ENCODE measurements around the gene UBE4B. TPM values are rescaled to one million over a fixed set of nuclear protein-coding genes. Genes with fewer than 3 reads are reported as not detected.

UBE4B gene
- total and polyA plus RNA-seq, 2 of the 4 experiments (the other 2 are of a cell fraction) = 26.5 to 39.3 TPM

- Histone ChIP-seq H4K8ac (ENCODE audit: low read depth in 2 of 2, low read length in 2 of 2) (no peak overlapping the region), H3K23ac (ENCODE audit: low read depth, low read length) (no peak overlapping the region), H3K4me2 (ENCODE audit: low read depth, low read length) (no peak overlapping the region), H3K9me1 (ENCODE audit: insufficient read depth, low read length) (no peaks in the 10 kb centered on the region), H3K27me3 (ENCODE audit: control insufficient read depth, insufficient read depth, low read length) (peaks cover 4% of the 10 kb centered on the region), H2AK9ac (replicated peaks; ENCODE audit: low read depth, low read length, poor library complexity) (no peak overlapping the region), H2BK15ac (ENCODE audit: low read depth, low read length) (no peak overlapping the region), H3K4me1 (ENCODE audit: control insufficient read depth, insufficient read depth, low read length) (peaks cover 2% of the 10 kb centered on the region), H3K4ac (ENCODE audit: low read depth, low read length) (no peak overlapping the region), H2BK120ac (ENCODE audit: low read depth, low read length) (no peak overlapping the region), H3K27ac (ENCODE audit: insufficient read depth, low read length) (no peak overlapping the region), H3K9ac (ENCODE audit: low read depth, low read length) (no peak overlapping the region), H4K5ac (ENCODE audit: low read depth, low read length) (no peak overlapping the region), H4K20me1 (ENCODE audit: insufficient read depth, low read length) (no peaks in the 10 kb centered on the region), H3K4me3 (ENCODE audit: insufficient read depth, low read depth, low read length) (no peak overlapping the region), H2AFZ (replicated peaks; ENCODE audit: low read length, poor library complexity) (peak overlapping the region; percentile 34), H3K56ac (ENCODE audit: extremely low read depth, insufficient read depth, low read length) (no peak overlapping the region), H3K9me3 (ENCODE audit: control insufficient read depth, insufficient read depth, low read length) (no peaks in the 10 kb centered on the region), H2BK5ac (ENCODE audit: low read depth, low read length, poor library complexity, severe bottlenecking) (no peak overlapping the region), H3K18ac (ENCODE audit: low read depth, low read length) (no peak overlapping the region), H2BK20ac (ENCODE audit: low read depth, low read length) (no peak overlapping the region), H3K79me1 (ENCODE audit: low read depth in 1 of 2, low read length in 2 of 2) (no peaks in the 10 kb centered on the region), H3K36me3 (ENCODE audit: control insufficient read depth, insufficient read depth, low read length) (no peaks in the 10 kb centered on the region), H2AK5ac (ENCODE audit: low read depth, low read length) (no peak overlapping the region), H4K91ac (ENCODE audit: insufficient read depth, low read depth, low read length) (no peak overlapping the region), H3K14ac (replicated peaks; ENCODE audit: low read depth, low read length) (no peak overlapping the region)
- TF ChIP-seq CHD1 (IDR thresholded peaks at IDR 0.05; ENCODE audit: low read depth, low read length) (no peak), POLR2A (IDR thresholded peaks at IDR 0.05; ENCODE audit: low read depth, low read length) (no peak), FOS (IDR thresholded peaks at IDR 0.05; ENCODE audit: low read depth, low read length) (no peak), RCOR1 (IDR thresholded peaks at IDR 0.05; ENCODE audit: insufficient replicate concordance, low read length) (no peak), SMC3 (IDR thresholded peaks at IDR 0.05; ENCODE audit: low read depth, low read length) (no peak), NFE2L2 (IDR thresholded peaks at IDR 0.05; ENCODE audit: low read depth, low read length) (no peak), MAFK (IDR thresholded peaks at IDR 0.05; ENCODE audit: low read depth, low read length) (no peak), CEBPB (IDR thresholded peaks at IDR 0.05; ENCODE audit: low read depth, low read length) (no peak), MXI1 (IDR thresholded peaks at IDR 0.05; ENCODE audit: borderline replicate concordance, low read depth, low read length) (no peak), RAD21 (IDR thresholded peaks at IDR 0.05; ENCODE audit: low read length) (no peak), MAZ (IDR thresholded peaks at IDR 0.05; ENCODE audit: borderline replicate concordance, low read depth, low read length) (no peak), BHLHE40 (IDR thresholded peaks at IDR 0.05; ENCODE audit: low read depth, low read length) (no peak), RFX5 (IDR thresholded peaks at IDR 0.05; ENCODE audit: low read depth, low read length) (no peak), USF2 (IDR thresholded peaks at IDR 0.05; ENCODE audit: low read depth, low read length) (no peak), CTCF (conservative IDR thresholded peaks at IDR 0.05; ENCODE audit: low read depth, low read length) (no peak)
- DNase-seq = no peak
- dilution Hi-C loops (cut with HindIII; ENCODE audit: low sequenced_read_pairs, unreplicated experiment) (no loop called here), intact Hi-C loops (cut with micrococcal nuclease) (no loop called here), in situ Hi-C loops (cut with MboI; ENCODE audit: low sequenced_read_pairs) (no loop called here)
- no peak for ATAC-seq (ENCODE audit: low read depth)
- no TSS peak for BruUV-seq (replicated peaks)
- ChIA-PET POLR2A (ENCODE audit: unreplicated experiment) (no interaction called here), CTCF (no interaction called here)
- WGBS, 2 experiments (ENCODE audit: extremely low coverage in 2 of 2, insufficient read length in 1 of 2) = no CpG with 5 or more reads among the region's 5 CpGs
Measured at GRCh38 chr1:10192263-10192662, 159.5 kb downstream of the UBE4B start.
